ENCODE results near the gene PAK3.

GRCh38 chrX:111098874-111099273 is 2.9 kb downstream of the PAK3 start:
- TF ChIP-seq CTCF (IDR thresholded peaks at IDR 0.05; ENCODE audit: insufficient read depth, low read length, poor library complexity, severe bottlenecking) = peak; percentile 29
- TF ChIP-seq EZH2phosphoT487 (conservative IDR thresholded peaks at IDR 0.05; ENCODE audit: low read length) = no peak
